SK-MEL-5 (cell line): ENCODE results near the gene ADGRF5. TPM values are rescaled to one million over a fixed set of nuclear protein-coding genes. Genes with fewer than 3 reads are reported as not detected.

Source experiments
- DNase-seq: peaks from one replicate; pipeline ENCODE4 v3.0.0-alpha.2; 2016; ENCODE audit warnings: low read depth, low spot score
- in situ Hi-C: cut with HindIII; loops from 2 replicates; pipeline ENCODE4 v1.10.0; 2016; ENCODE audit warnings: low sequenced_read_pairs, high pct_unique_total_duplicates, low pct_unique_long_range_greater_than_20kb
- total RNA-seq: library from RNA; depleted of rRNA; stranded (reverse); fragments of >200 nt; shearing (Covaris generic); gene quantifications from 2 replicates; pipeline ENCODE4 v1.2.3, GENCODE V29; 2014

Gene ADGRF5
- total RNA-seq, 1 experiment from 2014 or later = 0.16 TPM

- in situ Hi-C loops = no loop called here
- no peak for DNase-seq
Measured at GRCh38 chr6:46906776-46907175, 15.0 kb downstream of the ADGRF5 start.

DNA sequence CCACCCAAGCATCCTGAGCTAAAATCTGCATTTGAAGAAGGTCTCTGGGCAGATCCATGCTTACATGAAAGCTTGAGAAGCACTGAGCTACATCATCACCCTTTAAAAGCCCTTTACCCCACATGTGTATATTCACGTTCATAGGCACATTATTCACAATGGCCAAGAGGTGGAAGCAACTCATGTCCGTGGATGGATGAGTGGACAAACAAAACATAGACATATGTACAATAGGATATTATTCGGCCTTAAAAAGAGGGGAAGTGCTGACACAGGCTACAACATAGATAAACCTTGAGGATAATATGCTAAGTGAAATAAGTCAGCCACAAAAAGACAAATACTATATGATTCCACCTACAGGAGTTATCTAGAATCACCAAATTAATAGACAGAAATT lies 17.6 kb downstream of the ADGRF5 start:
- no peak for DNase-seq

GRCh38 chr6:46903175-46903574 lies 18.6 kb downstream of the ADGRF5 start:
- no peak for DNase-seq
- in situ Hi-C loops = no loop called here

More for the DNA sequence above, 17.6 kb downstream of the ADGRF5 start:
- in situ Hi-C loops = no loop called here

GRCh38 chr6:46901882-46902314 lies 19.8 kb downstream of the ADGRF5 start:
- in situ Hi-C loops = no loop called here
- no peak for DNase-seq

GRCh38 chr6:46900266-46900665 lies 21.5 kb downstream of the ADGRF5 start:
- DNase-seq = no peak
- in situ Hi-C loops = no loop called here

GRCh38 chr6:46899659-46900058 lies 22.1 kb downstream of the ADGRF5 start:
- in situ Hi-C loops = no loop called here
- DNase-seq = no peak

GRCh38 chr6:46898006-46898405 lies 23.7 kb downstream of the ADGRF5 start:
- no peak for DNase-seq
- in situ Hi-C loops = no loop called here

DNA sequence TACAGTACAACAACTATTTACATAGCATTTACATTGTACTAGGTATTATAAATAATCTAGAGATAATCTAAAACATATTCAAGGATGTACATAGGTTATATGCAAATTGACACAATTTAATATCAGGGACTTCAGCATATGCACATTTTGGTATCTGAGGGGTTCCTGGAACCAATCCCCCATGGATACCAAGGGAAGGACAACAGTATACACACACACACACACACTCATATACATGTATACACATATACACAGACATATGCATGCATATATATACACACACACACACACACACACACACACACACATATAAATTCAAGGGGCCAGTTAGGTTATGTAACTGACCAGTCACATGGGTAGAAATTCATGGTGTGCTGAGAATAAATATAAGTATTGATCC lies 24.9 kb downstream of the ADGRF5 start:
- no peak for DNase-seq
- in situ Hi-C loops = no loop called here

GRCh38 chr6:46895930-46896329 lies 25.8 kb downstream of the ADGRF5 start:
- in situ Hi-C loops = no loop called here
- DNase-seq = no peak

DNA sequence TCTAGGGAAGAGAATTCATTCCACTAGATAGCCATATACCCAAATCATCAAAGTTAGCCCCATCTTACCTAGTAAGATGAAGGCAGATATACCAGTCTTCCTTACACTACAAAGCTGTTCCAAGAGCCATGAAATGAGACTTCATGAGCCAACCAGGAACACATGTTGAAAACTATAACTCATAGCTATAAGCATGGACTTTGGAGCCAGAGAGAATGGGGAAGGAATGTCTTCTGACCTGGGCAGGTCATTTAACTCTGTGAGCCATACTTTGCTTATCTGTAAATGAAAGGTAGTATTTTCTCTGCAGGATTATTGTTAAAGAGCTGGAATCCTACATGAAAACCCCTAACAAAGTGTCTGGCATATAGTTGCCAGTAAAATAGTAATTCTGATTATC lies 27.3 kb downstream of the ADGRF5 start:
- in situ Hi-C loops = no loop called here
- no peak for DNase-seq

- no peak for DNase-seq
- in situ Hi-C loops = no loop called here
Measured at GRCh38 chr6:46893648-46894047, 28.1 kb downstream of the ADGRF5 start.

DNA sequence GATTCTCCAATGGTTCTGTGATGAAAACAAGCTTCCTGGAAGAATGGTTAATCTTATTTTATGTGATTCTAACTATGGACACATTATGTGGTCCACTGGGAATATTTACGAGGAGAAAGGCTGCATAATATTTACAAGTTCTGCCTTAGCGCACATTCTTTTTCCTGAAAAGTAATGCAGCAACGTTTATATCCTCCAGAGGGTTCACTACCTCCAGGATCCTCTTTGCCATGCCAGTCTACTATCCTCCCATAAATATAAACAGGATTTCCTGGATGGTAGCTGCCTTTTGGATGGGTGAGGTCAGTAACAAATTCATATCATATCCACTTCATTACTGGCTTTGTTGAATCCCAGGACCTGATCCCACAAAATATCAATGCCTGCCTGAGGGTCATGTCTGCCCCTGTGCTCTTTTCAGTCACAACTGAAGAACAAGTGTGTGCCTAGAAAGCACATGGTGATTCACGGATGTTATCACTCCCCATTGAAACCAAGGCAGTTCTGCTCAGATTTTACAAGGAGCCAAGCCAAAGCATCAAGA lies 30.4 kb downstream of the ADGRF5 start:
- in situ Hi-C loops = no loop called here
- peak; percentile 76 for DNase-seq

DNA sequence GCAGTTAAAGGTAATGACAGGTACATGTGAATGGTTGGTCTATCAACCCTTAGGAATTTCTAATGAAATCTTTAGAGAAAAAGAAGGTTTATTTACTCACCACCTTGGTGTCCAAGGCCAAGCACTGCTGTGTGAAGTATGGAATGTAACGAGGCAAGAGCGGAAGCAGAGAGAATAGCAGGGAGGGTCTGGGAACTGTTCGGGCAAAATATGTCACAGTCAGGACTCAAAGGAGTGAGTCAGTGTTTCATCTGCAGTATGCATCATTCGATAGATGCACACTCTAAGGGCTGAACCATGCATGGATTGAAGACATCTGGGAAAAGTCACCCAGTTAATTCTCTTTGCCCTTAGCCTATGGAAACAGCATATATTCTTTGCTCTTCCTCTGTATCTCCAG lies 33.2 kb downstream of the ADGRF5 start:
- DNase-seq = no peak
- in situ Hi-C loops = no loop called here

DNA sequence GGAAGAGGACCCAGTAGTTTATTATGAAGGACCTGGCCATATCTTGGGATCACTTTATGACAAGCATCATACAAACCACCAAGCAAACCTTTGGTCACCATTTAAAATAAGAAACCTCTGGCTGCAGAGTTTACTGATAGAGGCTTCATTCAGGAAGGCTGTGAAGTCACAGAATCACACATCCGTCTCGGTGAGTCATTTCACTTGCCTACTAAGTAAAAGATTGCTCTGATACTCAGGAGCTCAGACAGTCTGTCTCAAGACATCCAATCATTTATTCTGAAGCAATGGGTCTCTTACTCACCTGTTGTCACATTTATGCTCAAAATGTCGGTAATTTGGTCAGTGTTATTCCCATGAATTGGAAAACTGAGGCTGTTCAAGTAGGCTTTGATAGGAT lies 33.7 kb downstream of the ADGRF5 start:
- in situ Hi-C loops = no loop called here
- peak; percentile 41 for DNase-seq

DNA sequence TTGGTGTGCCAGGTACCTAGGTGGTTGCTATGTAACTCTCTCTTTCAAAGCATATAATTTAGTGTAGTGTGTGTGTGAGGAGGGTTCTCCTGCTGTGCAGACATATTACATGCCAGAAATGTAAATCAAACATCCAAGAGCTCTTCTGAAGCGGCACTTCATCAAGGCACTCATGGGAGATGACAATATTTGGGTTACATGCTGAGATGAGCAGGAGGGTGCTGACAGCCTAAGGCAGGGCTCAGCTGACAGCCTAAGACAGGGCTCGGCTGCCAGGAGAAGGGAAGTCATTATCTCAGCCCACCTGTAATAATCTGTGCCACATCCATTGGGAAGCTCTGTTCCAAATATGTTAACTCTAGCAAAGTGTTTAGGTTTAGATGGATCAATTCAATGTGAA lies 39.1 kb downstream of the ADGRF5 start:
- in situ Hi-C loops = no loop called here
- DNase-seq = no peak

DNA sequence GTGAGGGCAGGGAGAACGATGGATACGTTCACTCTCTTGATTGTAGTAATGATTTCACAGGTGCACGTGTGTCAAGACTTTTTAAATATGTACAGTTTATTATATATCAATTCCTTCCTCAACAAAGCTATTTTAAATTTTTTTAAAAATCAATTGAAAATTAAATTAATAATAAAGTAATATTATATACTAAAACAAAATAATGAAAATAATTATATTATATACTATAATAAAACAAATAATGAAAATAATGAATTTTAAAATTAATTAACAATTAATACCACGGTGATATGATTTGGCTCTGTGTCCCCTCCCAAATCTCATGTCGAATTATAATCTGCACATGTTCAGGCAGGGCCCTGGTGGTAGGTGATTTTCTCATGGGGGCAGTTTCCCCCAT lies 42.7 kb downstream of the ADGRF5 start:
- in situ Hi-C loops = no loop called here
- DNase-seq = no peak

- no peak for DNase-seq
- in situ Hi-C loops = no loop called here
Measured at GRCh38 chr6:46876126-46876525, 45.6 kb downstream of the ADGRF5 start.

- DNase-seq = no peak
- in situ Hi-C loops = no loop called here
Measured at GRCh38 chr6:46867411-46867810, 54.3 kb downstream of the ADGRF5 start.

GRCh38 chr6:46865221-46865620 lies 56.5 kb downstream of the ADGRF5 start:
- DNase-seq = no peak
- in situ Hi-C loops = no loop called here

DNA sequence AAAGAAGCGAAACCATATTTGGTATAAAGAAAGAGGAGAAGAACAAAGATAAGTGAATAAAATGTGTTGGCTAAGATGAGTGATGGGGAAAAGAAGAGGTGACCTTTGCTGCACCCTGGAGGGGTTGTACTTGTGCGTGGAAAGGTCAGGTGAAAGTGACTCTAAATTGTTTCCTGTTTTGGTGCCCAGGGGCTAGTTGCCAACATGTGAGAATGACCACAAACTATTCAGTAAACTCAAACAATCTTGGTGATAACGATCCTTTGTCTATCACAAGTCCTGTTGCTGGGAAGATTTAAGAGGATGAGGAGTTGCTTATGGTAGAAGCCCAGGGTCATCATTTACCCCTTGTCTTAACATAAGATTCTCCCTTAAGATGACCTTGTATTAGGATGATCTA lies 57.9 kb downstream of the ADGRF5 start:
- peak; percentile 80 for DNase-seq

More for the DNA sequence above, 57.9 kb downstream of the ADGRF5 start:
- in situ Hi-C loops = no loop called here
